GM12872 (cell line): ENCODE results near the gene SLC51B.

Experiments
- CTCF ChIP-seq: IDR thresholded peaks from 3 replicates; pipeline ENCODE4 v1.5.1; 2011; ENCODE audit warnings: low read depth, mild to moderate bottlenecking, low read length, moderate library complexity; ENCODE audit not compliant: insufficient read depth

SLC51B gene

GRCh38 chr15:65095747-65096104 lies 50.5 kb downstream of the SLC51B start:
- TF ChIP-seq CTCF = no peak

GRCh38 chr15:65096481-65097385 lies 51.5 kb downstream of the SLC51B start:
- no peak for TF ChIP-seq CTCF

- TF ChIP-seq CTCF = no peak
Observed at GRCh38 chr15:65097651-65098263, 52.6 kb downstream of the SLC51B start.

DNA sequence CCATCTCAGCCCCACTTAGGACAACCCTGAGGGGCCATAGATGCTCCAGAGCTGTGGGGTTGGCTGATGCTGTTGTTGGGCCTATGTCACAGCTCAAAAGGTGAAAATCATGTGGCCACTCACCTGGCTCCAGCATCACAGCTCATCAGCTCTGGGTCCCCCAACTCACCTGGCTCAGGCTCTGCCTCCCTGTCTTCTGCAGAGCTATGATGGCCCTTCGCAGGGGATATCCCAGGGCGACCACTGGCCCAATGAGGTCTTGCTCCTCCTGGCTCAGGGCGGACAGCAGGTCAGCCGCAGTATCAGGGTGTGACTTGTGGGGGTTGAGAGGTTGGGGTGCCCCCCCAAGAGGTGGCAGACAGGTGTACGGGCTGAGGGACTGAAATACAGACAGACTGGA lies 54.1 kb downstream of the SLC51B start:
- no peak for TF ChIP-seq CTCF

- no peak for TF ChIP-seq CTCF
Observed at GRCh38 chr15:65100442-65100841, 55.3 kb downstream of the SLC51B start.

GRCh38 chr15:65101411-65101890 lies 56.3 kb downstream of the SLC51B start:
- peak; percentile 77 for TF ChIP-seq CTCF

- TF ChIP-seq CTCF = no peak
Observed at GRCh38 chr15:65101891-65102708, 56.9 kb downstream of the SLC51B start.
